Ishikawa (cell line): Measurements from ENCODE around the gene RALY.

Experiments used
- CEBPB ChIP-seq: IDR thresholded peaks from 2 replicates; pipeline ENCODE4 v1.6.1; 2012
- CREB1 ChIP-seq: IDR thresholded peaks from 2 replicates; pipeline ENCODE4 v1.6.1; 2012; ENCODE audit warnings: low read depth
- EGR1 ChIP-seq: IDR thresholded peaks from 2 replicates; pipeline ENCODE4 v1.6.1; 2012
- EP300 ChIP-seq: IDR thresholded peaks from 2 replicates; pipeline ENCODE4 v1.6.1; 2012; ENCODE audit warnings: borderline replicate concordance
- FOXM1 ChIP-seq: IDR thresholded peaks from 2 replicates; pipeline ENCODE4 v1.6.1; 2012; ENCODE audit warnings: low read depth, borderline replicate concordance
- NFIC ChIP-seq: IDR thresholded peaks from 2 replicates; pipeline ENCODE4 v1.6.1; 2012
- RAD21 ChIP-seq: IDR thresholded peaks from 2 replicates; pipeline ENCODE4 v1.6.1; 2012; ENCODE audit warnings: low read depth
- TAF1 ChIP-seq: IDR thresholded peaks from 2 replicates; pipeline ENCODE4 v1.6.1; 2012; ENCODE audit warnings: low read depth, mild to moderate bottlenecking
- TCF12 ChIP-seq: IDR thresholded peaks from 2 replicates; pipeline ENCODE4 v1.6.1; 2012; ENCODE audit warnings: low read depth
- TEAD4 ChIP-seq: IDR thresholded peaks from 2 replicates; pipeline ENCODE4 v1.6.1; 2012
- YY1 ChIP-seq: IDR thresholded peaks from 2 replicates; pipeline ENCODE4 v1.6.1; 2012; ENCODE audit warnings: low read depth
- ZBTB7A ChIP-seq: IDR thresholded peaks from 2 replicates; pipeline ENCODE4 v1.6.1; 2012; ENCODE audit warnings: low read depth
- TF ChIP-seq, protein P1 (sequence below): IDR thresholded peaks from 2 replicates; pipeline ENCODE4 v1.6.1; 2012; ENCODE audit warnings: low read depth, mild to moderate bottlenecking
- TF ChIP-seq, protein P2 (sequence below): IDR thresholded peaks from 2 replicates; pipeline ENCODE4 v1.6.1; 2012
- TF ChIP-seq, protein P3 (sequence below): IDR thresholded peaks from 2 replicates; pipeline ENCODE4 v1.6.1; 2012

RALY gene

DNA sequence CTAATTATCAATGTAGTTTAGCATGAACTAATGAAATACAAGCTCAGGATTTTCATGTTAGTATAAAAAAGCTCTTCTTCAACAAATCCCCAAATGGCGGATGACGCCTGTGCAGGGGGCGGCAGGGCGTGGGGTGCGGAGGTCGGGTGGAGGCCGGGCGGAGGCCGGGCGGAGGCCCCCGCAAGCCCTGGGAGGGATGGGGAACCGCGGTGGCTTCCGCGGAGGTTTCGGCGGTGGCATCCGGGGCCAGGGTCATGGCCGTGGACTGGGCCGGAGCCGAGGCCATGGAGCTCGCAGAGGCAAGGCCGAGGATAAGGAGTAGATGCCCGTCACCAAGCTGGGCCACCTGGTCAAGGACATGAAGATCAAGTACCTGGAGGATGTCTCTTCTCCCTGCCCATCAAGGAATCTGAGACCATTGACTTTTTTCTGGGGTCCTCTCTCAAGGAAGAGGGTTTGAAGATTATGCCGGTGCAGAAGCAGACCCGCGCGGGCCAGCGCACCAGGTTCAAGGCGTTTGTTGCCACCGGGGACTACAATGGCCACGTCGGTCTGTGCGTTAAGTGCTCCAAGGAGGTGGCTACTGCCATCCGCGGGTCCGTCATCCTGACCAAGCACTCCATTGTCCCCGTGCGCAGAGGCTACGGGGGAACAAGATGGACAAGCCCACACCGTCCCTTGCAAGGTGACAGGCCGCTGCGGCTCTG, 128.7 kb downstream of the RALY start:
- TF ChIP-seq FOXM1: no peak
- TF ChIP-seq, protein P1, sequence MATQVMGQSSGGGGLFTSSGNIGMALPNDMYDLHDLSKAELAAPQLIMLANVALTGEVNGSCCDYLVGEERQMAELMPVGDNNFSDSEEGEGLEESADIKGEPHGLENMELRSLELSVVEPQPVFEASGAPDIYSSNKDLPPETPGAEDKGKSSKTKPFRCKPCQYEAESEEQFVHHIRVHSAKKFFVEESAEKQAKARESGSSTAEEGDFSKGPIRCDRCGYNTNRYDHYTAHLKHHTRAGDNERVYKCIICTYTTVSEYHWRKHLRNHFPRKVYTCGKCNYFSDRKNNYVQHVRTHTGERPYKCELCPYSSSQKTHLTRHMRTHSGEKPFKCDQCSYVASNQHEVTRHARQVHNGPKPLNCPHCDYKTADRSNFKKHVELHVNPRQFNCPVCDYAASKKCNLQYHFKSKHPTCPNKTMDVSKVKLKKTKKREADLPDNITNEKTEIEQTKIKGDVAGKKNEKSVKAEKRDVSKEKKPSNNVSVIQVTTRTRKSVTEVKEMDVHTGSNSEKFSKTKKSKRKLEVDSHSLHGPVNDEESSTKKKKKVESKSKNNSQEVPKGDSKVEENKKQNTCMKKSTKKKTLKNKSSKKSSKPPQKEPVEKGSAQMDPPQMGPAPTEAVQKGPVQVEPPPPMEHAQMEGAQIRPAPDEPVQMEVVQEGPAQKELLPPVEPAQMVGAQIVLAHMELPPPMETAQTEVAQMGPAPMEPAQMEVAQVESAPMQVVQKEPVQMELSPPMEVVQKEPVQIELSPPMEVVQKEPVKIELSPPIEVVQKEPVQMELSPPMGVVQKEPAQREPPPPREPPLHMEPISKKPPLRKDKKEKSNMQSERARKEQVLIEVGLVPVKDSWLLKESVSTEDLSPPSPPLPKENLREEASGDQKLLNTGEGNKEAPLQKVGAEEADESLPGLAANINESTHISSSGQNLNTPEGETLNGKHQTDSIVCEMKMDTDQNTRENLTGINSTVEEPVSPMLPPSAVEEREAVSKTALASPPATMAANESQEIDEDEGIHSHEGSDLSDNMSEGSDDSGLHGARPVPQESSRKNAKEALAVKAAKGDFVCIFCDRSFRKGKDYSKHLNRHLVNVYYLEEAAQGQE: no peak

DNA sequence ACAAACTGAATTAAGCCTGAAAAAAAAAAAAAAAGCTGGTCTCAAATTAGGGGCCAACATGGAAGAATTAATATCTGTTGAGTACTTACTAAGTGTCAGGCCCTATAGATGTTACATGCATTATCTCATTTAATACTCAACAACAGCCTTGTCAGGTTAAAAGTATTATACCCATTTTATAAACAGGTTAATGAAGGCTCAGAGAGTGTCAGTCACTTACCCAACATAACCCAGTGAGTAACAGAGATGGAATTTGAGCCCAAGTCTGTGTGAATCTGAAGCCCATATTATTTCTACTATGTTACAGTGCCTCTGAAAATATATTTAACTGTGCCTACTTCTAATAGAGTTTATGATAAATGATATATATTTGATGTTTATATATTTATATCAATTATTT, 129.6 kb downstream of the RALY start:
- TF ChIP-seq FOXM1: no peak

DNA sequence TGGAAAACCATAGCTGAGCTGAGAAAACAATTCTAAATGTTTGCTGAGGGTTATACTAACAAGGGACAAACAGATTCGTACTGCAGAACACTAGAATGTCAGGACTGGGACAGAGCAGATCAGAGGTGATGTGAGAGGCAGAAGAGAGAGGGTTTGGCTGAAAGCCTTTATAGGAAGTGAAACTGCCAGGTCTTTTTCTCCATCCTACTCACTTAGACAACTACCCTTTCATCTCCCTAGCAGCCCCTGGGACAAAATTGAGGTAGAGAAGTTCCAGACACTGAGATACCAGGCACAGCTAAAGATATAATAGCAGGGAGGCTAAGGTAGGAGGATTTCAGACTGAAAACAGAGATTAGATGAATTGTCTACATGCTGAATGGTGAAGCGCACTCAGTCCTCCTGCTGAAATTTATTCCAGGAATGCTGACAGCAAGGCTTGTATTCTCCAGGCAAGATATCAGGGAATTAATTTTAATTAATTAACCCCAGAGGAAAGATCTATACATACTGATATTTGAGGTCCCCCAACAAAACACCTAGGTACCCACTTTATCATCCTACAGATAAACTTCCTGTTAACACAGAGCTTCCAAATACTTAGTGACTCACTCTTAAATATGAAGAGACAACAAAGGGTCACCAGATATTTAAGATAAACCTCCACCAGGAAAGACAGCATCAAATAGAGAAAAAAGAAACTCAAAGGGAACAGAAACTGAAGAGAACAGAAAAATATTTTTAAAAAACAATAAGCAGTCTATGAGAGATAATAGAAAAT, 130.9 kb downstream of the RALY start:
- TF ChIP-seq EP300 (no peak), EGR1 (no peak), TAF1 (no peak), TEAD4 (no peak)
- TF ChIP-seq, protein P2, sequence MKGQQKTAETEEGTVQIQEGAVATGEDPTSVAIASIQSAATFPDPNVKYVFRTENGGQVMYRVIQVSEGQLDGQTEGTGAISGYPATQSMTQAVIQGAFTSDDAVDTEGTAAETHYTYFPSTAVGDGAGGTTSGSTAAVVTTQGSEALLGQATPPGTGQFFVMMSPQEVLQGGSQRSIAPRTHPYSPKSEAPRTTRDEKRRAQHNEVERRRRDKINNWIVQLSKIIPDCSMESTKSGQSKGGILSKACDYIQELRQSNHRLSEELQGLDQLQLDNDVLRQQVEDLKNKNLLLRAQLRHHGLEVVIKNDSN: no peak
- TF ChIP-seq, protein P1: no peak

DNA sequence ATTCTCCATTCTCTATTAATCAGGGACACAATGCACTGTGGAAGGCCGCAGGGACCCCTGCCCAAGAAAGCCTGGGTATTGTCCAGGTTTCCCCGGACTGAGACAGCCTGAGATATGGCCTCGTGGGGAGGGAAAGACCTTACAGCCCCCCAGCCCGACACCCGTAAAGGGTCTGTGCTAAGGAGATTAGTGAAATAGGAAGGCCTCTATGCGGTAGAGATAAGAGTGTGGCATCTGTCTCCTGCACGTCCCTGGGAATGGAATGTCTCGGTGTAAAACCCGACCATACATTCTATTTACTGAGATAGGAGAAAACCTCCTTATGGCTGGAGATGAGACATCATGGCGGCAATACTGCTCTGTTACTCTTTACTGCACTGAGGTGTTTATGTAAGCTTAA, 134.1 kb downstream of the RALY start:
- TF ChIP-seq EGR1 (no peak), CEBPB (no peak), TCF12 (no peak), NFIC (no peak), TAF1 (no peak), YY1 (no peak), ZBTB7A (no peak), TEAD4 (no peak), RAD21 (no peak), CREB1 (no peak), EP300 (no peak), FOXM1 (no peak)
- TF ChIP-seq, protein P2: no peak
- TF ChIP-seq, protein P3, sequence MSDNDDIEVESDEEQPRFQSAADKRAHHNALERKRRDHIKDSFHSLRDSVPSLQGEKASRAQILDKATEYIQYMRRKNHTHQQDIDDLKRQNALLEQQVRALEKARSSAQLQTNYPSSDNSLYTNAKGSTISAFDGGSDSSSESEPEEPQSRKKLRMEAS: no peak
- TF ChIP-seq, protein P1: no peak

DNA sequence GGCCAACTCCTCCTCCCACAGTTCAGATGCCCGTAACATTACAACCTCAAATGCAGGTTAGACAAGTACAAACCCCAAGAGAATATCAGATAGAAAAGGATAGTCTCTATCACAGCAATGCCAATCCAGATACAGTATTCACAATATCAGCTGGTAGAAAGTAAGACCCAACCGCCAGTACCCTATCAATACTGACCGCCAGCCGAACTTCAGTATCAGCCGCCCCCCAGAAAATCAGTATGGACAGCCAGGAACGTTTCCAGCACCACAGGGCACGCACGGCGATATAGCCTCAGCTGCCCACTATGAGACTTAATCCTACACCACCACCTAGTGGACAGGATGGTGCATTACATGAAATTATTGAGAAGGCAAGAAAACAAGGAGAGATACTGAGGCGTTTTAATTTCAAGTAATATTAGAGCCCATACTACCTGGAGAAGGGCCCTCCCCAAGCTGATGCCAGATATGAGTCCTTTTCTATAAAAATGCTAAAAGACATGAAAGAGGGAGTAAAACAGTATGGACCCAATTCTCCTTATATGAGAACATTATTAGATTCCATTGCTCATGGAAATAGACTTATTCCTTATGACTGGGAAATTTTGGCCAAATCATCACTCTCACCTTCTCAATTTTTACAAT, 135.9 kb downstream of the RALY start:
- TF ChIP-seq RAD21: peak; percentile 96
- no peak for TF ChIP-seq ZBTB7A
